Stimulated activated CD4-positive, alpha-beta T cell treated with anti-CD3 and anti-CD28 coated beads, TNF-alpha, amount 100 ng/mL, for 24 hours (primary cell): ENCODE measurements around the gene QTRT2.

Experiments
- DNase-seq, 3 experiments: peaks; one replicate each; pipeline ENCODE4 v3.0.0-alpha.2; 2020; ENCODE audit warnings: low read depth in 3 of 3

Gene QTRT2

DNA sequence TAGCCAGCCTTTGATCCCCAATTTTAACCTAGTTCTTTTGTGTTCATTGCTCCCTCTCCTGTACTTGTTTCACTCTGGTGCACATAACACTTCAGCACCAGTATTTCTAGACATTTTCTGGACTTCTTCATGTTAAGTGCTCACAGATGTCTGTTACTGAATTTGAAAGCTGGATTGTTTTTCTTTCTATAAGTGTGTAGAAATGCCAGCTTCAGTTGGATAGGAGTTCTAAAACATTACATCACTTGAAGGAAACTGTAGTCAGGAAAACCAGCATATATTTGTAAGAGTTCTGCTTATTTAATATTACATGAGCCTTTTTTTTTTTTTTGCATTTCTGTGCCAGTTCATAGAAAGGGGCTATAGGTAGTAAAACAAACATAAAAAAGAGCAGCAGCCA lies 21.6 kb downstream of the QTRT2 start:
- no peak for DNase-seq

DNA sequence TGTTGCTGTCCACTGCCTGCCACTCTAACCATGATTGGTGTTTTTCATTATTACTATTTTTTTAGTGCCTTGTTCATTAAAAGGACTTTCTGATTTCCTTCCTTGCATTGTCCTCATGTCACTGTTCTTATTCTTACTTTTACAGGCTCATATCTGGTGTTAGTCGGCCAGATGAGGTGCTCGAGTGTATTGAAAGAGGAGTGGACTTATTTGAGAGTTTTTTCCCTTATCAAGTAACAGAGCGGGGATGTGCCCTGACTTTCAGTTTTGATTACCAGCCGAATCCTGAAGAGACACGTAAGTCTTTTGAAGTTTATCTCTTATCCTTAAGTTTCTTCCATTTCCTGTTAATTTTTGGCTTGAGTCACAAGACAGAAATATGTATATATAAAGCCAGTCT lies 23.2 kb downstream of the QTRT2 start:
- DNase-seq: no peak

DNA sequence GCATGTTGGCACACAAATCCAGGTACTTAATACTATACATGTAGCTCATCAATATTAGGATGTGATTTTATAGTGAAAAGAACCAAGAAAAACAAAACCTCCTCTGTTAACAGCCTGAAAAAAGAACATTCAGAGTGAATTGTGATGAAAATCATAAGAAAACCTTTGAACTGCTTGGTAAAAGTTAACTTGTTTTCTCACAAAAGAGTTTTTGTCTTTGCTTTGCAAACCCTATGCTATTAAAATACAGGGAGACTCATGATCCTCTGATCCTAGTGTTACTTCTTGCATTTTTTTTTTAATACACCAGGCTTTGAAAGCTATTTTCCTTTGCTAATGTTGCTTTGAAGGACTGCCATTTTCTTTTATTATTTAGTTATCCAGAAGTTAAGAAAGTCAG lies 23.7 kb downstream of the QTRT2 start:
- DNase-seq: no peak

DNA sequence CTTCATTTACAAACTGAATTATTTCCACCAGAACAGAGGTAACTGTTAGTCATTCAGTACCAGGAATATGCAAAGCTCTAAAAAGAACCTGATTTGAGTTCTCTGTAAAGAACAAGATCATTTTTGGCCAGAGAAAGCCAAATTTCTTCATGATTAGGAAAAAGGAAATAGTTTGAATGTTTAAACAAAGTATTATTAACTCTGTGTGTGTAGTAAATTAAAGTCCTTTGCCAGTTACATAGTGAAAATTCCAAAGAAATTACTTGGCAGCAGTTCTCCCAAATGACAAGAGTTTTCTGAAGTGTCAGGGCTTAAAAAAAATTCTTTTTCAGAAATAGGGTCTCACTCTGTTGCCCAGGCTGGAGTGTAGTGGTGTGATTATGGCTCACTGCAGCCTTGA lies 24.5 kb downstream of the QTRT2 start:
- no peak for DNase-seq

DNA sequence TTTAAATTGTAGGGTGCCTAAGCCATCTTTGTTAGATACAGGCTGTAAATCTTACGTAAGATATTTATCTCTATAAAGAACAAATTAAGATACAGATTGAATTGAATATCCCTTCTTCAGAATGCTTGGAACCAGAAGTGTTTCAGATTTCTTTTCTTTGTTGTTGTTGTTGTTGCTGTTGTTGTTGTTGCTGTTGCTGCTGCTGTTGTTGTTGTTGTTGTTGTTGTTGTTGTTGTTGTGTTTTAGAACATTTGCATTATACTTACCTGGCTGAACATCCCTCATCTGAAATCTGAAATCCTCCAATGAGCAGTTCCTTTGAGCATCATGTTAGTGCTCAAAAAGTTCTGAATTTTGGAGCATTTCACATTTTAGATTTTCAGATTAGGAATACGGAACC lies 26.6 kb downstream of the QTRT2 start:
- no peak for DNase-seq

DNA sequence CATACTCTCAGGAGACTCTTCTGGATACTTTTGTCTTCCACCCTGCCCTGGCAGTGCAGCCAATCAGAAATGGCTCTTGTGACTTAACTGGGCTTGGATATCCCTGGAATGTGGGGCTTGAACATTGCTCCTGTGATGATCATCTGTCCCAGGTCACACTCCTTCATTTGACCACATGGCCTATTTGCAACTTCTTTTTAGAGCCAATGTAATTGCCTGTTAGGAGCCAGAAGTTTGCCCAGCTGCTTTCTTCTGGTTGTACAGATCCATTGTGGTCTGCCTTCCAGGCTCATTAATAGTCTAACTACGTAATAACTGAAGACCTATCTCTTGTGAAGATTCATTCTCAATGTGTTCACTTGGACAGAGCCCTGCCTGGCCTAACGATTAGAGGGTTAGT lies 29.8 kb downstream of the QTRT2 start:
- DNase-seq: no peak

DNA sequence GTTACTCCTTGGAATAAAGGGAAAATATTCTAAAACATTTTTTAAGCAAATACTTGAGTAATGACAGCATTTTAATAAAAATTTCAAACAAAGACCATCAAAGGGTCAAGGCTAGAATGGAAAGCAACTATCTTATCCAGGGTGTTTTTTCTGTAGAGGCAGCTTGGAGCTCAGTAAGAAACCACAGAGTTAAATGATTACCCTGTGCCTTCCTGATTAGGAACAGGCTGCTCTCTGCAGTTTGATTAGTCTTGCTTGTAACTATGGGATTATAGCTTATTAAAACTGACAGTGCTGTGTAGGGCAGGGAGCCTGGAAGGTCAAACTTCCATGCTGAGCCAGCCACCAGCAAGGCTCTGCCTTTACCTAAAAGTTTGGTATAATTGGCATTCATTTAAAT lies 33.1 kb downstream of the QTRT2 start:
- DNase-seq: no peak

DNA sequence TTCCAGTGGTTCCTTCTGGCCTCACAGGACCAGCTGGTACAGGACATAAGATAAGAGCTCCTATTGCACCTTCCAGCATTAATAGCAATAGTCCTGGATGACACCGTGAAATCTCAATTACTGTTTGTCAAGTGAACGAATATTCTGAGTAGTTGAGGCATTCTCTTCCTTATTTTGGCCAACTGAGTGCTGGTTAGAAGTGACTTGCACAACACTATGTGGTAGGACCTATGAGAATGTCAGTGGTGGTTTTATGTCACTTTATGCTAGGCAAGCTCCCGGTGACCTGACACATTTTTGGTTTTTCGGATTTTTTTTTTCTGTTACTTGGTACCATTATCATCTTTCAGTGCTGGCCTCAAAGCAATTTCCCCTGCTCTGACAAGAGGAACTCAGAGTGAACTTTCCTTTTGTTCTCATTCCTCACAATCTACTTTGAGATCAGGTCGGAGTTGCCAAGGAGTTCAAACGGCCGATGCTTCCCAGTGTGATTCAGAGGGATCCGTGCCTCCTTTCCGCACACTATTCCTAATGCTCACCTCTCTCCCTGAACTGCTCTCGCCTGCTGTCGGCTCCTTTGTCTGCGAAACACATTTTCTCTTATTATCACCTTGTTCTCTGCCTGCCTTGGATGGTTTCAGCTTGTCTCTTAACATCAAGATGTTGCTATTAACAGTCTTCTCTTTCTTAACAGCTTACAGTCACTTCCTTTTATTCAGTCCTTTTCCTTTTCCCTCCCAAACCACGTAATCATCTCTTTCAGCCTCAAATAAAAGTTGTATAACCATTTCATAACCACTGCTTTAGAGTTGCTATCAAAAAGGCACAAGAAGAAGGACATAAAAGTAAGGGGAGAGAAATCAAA lies 35.8 kb downstream of the QTRT2 start:
- no peak for DNase-seq

DNA sequence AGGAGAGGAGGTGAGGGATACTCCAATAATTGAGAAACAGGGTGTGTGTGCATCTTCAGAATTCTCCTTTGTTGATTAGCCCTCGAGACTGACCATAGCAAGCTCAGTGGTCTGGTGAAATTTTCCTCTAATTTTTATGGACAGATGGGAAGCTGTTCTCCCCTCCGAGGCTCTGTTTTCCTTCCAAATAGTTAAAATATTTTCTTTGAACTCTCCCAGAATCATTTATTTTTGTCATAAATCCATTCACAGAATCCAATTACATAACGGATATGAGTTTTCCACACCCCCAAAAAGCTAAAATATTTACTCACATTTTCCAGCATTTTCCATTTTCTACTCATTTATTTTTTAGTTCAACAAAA lies 36.5 kb downstream of the QTRT2 start:
- DNase-seq: no peak

DNA sequence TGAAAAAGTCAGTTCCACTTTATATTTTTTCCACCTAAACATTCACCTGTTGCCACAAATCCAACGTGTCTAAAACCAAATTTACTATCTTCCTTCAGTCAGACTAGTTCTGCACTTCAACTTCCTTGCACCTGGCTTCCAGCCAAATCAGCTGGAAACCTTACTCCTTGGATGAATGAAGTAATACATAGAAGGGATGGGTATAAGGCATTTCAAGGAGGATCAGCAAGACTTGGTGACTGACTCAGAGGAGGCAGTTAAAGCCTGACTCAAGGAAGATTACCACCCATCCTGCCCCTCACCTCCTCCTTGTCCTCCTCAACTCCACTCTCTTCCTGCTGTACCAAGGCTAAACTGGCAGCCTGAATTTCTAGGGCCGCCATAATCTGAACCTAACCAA lies 37.1 kb downstream of the QTRT2 start:
- DNase-seq: no peak

DNA sequence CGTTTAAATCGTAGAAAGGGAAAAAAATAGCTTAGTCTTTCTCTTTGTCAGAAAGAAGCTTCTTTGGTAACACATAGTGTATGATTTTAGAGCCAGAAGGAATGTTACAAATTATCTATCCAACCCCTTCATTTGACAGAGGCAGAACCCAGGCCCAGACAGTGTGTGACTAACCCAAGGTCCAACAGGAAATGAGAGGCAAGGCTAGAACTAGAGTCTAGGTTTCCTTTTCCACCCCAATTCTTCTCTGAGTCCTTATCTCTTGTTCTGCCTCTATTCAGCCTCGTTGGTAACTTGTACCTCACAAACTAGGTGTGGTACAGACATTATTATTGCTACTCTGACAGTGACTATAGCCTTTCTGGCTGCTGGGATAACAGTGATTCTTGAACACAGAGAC lies 39.3 kb downstream of the QTRT2 start:
- DNase-seq: no peak

DNA sequence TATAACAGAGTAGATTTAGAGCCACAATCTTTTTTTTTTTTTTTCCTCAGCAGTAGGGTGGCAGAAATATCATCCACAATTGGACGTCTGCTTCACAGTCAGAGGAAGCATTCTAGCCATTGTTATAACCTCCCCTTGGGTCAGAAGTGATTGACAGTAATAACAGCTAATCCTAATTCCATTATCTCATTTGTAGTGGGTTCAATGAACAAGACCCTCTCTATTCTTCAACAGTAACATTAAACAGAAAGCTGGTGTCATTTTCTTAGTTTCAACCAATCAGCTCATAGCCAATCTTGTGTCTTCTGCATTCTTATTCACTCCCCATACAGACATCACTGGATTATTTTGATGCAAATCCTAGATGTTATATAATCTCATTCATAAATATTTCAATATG lies 44.6 kb downstream of the QTRT2 start:
- DNase-seq: no peak

DNA sequence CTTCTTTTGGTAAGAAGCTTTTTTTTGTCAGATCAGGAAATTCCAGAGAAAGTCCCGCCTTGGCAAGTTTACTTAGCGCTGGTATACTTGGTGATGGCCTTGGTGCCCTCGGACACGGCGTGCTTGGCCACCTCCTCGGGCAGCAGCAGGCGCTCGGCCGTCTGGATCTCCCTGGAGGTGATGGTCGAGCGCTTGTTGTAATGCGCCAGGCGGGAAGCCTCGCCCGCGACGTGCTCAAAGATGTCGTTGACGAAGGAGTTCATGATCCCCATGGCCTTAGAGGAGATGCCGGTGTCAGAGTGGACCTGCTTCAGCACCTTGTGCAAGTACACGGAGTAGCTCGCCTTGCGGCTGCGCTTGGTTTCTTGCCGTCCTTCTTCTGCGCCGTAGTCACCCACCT lies 46.6 kb downstream of the QTRT2 start:
- no peak for DNase-seq

DNA sequence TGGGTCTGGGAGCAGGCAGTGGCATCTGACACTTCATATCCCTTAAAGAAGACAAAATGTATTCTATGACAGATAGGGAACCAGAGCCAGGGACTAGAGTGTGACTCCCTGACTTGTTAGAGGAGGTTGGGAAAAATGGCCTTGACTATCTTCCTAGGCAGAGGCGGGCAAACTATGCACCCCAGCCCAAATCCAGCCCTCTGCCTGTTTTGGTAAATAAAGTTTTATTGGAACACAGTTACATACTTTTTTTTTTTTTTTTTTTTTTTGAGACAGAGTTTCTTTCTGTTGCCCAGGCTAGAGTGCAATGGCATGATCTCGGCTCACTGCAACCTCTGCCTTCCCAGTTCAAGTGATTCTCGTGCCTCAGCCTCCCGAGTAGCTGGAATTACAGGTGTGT lies 47.3 kb downstream of the QTRT2 start:
- DNase-seq: no peak

DNA sequence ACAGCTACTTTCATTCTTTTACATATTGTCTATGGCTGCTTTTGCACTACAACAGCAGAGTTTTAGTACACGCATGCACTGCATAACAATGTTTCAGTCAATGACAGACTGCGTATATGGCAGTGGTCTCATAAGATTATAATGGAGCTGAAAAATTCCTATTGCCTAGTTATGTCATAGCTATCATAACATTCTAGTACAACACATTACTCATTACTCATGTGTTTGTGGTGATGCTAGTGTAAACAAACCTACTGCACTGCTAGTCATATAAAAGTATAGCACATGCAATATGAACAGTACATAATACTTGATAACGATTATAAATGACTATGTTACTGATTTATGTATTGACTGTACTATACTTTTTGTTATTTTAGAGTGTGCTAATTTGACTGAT lies 47.9 kb downstream of the QTRT2 start:
- DNase-seq: no peak

DNA sequence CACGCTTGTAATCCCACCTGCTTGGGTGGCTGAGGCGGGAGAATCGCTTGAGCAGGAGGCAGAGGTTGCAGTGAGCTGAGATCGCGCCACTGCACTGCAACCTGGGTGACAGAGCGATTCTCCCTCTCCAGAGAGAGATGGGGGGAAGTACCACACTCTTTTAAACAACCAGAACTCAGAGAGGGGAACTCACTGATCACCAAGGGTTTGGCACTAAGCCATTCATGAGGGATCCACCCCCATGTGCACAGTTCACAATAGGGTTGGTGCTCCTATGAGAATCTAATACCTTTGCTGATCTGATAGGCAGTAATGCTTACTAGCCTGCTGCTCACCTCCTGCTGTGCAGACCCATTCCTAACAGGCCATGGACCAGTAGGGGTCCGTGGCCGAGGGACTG lies 51.6 kb downstream of the QTRT2 start:
- no peak for DNase-seq

DNA sequence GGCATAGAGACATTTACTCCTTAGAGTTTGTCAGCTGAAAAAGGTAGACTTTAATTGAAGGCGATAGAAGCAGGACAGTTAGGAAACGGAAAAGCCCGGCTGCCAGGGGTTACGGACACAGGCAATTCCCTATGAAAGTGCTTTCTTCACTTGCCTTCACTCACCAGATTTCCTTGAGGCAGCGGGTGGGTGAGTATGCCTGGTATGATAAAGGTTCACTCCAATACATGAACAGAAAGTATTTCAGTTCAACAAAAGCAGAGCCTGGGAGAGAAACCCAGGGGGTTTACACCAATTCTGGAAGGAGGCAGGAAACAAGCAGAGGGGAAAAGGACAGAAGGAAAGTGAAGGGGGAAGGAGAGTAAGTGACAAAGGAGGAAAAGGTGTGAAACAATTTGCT lies 53.9 kb downstream of the QTRT2 start:
- DNase-seq: no peak

DNA sequence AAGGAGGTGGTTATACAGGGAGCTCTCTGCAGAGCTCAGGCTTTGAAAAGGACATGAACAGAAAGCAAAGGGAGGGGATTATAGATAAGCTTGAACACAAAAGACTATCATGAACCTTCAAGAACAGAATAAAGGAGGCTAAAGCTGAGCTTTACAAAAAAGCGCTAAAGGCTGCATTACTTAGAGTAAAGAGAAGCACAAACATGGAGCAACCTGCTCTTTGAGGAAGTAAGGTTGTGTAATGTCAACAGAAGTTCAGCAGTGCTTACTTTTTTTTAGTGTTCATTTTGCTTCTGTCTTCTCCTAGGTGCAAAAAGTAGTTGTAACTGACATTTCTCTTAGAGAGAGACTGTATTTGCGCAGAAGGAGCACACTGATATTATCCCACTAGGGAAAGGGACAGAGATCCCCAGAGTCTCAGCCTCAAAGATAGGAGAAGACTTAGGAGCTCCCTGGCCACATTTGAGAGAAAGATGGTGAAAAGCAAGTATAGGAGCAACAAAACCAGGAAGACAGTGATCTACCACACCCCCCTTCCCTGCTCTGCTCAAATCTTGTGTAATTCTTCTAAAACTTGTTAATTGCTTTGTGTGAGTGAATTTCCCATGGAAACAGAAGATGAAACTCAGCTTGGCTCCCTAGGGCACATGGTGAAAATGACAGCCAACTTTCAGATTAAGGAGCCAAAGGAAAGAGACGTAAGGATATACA lies 54.7 kb downstream of the QTRT2 start:
- DNase-seq: no peak

DNA sequence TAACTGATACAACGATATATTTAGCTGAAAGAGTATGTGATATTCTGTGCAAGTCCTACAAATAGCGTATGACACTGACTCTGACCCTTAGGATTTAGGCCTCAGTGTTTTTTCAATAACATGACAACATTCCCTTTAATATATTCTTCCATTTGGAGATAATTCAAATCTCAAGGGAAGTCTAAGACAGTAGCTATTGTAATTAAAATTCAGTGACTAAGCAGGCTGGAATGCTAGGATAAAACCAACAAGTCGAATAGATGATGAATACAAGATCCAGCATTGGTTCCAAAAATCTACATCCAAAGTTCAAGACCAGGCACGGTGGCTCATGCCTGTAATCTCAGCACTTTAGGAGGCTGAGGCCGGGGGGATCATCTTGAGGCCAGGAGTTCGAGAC lies 56.2 kb downstream of the QTRT2 start:
- DNase-seq: no peak

DNA sequence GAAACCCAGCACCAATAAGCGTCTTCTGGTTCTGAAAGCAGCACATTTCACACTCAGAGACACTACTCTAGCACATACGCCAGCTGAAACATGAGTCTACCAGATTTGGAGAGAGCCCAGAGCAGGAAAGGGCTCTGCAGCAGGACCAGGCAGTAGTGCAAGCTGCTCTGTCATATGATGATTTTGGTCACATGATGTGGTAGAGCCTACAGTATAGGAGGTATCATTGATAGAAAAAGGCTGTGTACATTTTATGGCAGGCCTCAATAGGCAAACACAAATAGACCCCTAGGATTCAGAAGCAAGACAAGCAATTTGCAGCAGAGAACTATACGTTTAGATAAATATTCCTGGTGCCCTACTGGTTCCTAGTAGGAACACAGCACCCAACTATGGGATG lies 58.2 kb downstream of the QTRT2 start:
- no peak for DNase-seq

DNA sequence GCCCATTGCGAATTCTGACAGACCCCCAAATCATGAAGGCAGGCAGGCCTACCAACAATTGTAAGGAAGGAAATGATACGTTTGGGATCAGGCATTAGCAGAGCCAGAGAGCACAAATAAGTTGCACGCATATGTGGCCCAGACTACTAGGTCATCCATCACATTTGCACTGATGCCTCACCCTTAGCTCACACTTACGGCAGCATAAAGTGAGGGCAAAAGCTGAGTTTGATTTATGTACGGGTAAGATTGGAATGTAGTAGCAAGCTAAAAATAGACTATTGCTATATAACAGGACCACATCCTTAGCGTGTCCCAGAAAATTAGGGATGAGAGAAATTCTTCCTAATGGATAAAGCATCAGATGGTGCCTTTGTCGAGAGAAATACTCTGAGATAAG lies 58.6 kb downstream of the QTRT2 start:
- DNase-seq: no peak

DNA sequence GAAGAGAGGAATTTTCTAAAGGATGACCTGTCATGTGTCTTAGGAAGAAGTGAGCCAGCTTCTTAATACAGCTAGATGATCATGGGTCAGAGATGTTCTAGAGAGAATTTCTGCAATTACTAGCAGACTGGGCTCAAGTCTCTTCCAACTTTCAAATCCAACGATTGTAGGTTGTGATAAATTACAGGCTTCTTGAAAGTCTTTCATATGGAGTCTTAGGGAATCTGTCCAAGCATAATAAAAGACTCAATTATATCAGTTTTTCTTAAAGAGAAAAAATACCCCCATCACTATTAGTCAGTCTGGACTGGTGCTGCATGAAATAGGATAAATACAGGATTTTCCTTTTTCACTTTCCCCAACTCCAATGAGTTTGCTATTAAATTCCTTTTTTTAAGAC lies 63.2 kb downstream of the QTRT2 start:
- no peak for DNase-seq

DNA sequence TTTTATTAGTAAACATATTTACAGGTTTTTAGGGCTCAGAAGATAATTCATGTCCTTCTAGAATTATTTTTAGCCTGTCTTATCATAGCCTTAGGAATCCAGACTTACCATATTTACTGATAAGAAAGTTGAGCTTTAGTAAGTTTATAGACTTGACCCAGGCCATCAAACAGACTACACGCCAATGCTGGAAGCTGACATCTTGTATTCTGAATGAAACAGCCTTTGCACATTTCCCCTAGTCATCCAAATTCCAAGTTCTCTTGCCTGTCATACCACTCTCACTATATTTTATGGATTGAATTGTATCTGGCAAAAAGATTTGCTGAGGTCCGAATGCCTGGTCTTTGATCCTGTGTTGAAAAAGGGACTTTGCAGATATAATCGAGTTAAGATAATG lies 63.7 kb downstream of the QTRT2 start:
- DNase-seq: no peak
